AG10803 (cell line): ENCODE results near the gene RIMBP2.
"Not testable (repeated sequence)": the region's sequence is repeated elsewhere in the genome, so short reads cannot be mapped to it uniquely, and the experiment has no call there.

Experiments
- DNase-seq: peaks from one replicate; pipeline ENCODE4 v3.0.0; 2010; ENCODE audit warnings: low read depth
- H3K4me3 ChIP-seq: 2 replicates; pipeline ENCODE4 v1.5.1; 2011; ENCODE audit warnings: mild to moderate bottlenecking, low read length, control low read depth
- TF ChIP-seq, protein P1 (sequence below): conservative IDR thresholded peaks from 2 replicates; pipeline ENCODE4 v1.5.1; 2011; ENCODE audit warnings: mild to moderate bottlenecking, low read length, control low read depth, inconsistent platforms

Gene RIMBP2

DNA sequence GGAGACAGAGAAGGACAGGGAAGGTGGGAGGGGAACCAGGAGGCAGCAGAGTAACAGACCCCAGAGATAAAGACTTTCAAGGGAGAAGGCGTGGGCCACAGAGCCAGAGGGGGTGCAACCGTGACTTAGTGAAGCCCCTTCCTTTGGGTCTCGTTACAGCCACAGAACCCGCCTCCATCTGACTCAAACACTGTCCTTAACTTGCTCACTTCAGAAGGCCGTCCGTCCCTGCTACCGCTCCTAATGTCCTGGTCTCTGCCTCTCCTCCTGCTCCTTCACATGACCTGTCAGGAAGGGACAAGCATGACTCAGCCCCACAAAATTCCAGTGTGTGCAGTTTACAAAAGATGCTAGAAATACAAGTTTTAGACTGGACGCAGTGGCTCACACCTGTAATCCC, 18.0 kb downstream of the RIMBP2 start:
- TF ChIP-seq, protein P1, sequence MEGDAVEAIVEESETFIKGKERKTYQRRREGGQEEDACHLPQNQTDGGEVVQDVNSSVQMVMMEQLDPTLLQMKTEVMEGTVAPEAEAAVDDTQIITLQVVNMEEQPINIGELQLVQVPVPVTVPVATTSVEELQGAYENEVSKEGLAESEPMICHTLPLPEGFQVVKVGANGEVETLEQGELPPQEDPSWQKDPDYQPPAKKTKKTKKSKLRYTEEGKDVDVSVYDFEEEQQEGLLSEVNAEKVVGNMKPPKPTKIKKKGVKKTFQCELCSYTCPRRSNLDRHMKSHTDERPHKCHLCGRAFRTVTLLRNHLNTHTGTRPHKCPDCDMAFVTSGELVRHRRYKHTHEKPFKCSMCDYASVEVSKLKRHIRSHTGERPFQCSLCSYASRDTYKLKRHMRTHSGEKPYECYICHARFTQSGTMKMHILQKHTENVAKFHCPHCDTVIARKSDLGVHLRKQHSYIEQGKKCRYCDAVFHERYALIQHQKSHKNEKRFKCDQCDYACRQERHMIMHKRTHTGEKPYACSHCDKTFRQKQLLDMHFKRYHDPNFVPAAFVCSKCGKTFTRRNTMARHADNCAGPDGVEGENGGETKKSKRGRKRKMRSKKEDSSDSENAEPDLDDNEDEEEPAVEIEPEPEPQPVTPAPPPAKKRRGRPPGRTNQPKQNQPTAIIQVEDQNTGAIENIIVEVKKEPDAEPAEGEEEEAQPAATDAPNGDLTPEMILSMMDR, result no peak
- H3K4me3 ChIP-seq, result no peak overlapping the region
- no peak for DNase-seq

DNA sequence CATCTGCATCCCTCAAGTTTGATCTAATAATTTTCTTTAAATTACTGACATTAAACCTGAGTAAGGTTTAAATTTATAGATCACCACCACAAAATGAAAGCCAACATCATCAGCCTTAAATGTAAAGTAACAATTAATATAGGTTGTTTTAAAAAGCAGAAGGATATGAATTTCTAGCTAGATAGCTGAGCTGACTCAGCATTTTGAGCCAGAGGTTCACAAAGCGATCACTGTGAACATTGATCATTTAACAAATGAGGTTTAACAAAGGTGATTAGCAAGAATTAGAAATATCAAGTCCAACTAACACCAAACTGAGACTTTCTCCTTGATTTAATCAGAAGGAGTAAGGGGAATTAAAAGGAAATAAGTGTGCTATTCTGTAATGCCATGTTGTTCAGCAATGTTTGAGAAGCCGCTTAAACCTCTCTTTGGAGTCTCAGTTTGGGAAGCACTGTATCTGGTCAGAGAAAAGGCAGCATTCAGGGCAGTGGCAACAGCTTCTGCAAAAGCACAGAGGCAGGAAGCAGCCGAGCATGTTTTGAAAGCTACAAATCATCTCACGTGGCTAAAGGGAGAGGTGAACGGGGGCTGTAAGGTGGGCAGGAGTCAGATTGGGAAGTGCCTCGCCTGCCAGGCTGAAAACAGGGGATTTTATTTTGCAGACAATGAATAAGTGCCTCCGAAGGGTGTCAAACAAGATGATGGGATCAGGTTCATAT, 19.6 kb downstream of the RIMBP2 start:
- no peak overlapping the region for H3K4me3 ChIP-seq
- DNase-seq, result no peak
- TF ChIP-seq, protein P1, result no peak

- TF ChIP-seq, protein P1, result no peak
- no peak overlapping the region for H3K4me3 ChIP-seq
- DNase-seq, result no peak
Observed at GRCh38 chr12:130695061-130695460, 21.0 kb downstream of the RIMBP2 start.

DNA sequence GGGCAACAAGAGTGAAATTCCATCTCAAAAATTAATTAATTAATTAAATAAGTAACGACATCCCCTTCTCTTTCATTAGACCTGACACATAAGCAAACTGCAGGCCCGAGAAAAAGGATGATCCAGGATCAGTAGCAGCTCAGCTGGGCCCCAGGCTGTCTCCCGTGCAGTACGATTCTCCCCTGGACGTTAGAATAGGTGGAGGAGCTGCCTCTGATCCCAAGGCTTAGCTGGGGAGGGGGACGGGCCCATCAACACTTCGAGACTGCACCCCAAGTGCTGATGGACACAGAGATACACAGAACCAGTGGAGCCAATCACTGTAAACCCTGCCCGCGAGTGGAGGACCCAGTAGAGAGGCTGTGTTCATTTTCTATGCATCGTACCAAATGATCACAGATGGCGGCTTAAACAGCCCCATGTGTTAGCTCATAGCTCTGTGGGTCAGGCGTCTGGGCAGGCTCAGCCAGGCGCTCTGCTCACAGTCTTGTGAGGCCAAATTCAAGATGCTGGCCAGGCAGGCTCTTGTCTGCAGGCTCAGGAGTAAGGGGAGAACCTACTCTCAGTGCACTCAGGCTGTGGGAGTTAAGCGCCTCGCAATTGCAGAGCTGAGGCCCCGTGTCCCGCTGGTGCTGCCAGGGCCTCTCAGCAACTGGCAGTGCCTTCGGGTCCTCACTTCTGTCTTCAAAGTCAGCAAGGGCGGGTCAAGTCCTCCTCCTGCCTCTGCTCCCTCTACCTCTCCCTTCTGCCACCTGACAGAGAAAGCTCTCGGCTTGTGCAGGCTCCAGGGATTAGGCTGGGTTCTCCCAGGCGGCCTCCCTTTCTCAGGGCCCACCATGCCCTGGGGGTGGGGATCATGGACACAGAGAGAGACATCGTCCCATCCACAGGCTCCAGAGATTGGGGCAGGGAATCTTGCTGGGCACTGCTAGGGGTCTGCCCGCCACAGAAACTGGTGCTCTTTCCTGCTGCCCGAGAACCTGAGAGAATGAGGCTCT, 26.4 kb downstream of the RIMBP2 start:
- H3K4me3 ChIP-seq, result no peak overlapping the region
- TF ChIP-seq, protein P1, result no peak
- no peak for DNase-seq

- not testable (repeated sequence) for H3K4me3 ChIP-seq, DNase-seq
Observed at GRCh38 chr12:130688999-130689398, 27.1 kb downstream of the RIMBP2 start.

DNA sequence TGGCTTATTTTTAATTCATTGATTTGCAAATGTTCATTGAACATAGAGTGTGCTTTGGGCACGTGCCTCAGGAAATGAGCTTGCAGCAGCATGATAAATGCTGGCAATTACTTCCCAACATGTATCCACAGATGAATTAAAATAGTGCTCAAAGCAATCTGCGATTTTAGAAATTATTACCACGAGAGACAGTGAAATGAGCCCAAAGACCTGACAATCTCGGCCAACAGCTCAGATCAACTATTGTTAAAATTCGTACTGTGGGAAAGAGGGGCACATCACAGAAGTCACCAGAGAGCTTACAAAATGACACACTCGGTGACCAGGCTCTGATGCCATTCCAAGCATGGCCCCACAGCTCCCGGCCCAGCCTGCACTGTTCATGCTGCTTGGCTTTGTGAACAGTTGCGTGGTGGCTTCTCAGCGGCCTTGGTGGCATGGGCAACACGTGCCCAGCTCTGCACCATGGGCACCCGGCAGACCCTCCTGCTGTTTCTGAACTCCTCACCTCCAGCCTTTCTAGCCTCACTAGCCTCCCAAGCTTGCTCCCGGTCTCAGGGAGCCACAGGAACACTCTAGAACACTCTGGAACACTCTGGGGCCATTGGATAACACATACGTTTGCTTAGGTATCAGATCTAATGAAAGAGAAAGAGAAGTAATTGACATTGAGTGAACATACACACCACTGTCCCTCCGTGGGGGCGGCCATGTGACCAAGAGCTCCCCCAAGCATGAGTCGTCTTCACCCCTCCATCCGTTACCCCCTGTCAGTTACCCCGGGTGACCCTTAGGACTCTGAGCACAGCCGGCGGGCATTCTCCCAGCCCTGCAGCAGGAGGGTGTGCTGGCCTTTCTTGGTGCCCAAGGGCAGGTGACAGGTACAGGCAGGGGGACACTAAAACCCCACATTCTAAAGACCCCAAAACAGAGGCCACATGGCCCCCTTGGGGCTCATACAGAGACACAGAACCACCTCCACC, 28.0 kb downstream of the RIMBP2 start:
- H3K4me3 ChIP-seq, result no peak overlapping the region
- no peak for DNase-seq
- TF ChIP-seq, protein P1, result no peak

DNA sequence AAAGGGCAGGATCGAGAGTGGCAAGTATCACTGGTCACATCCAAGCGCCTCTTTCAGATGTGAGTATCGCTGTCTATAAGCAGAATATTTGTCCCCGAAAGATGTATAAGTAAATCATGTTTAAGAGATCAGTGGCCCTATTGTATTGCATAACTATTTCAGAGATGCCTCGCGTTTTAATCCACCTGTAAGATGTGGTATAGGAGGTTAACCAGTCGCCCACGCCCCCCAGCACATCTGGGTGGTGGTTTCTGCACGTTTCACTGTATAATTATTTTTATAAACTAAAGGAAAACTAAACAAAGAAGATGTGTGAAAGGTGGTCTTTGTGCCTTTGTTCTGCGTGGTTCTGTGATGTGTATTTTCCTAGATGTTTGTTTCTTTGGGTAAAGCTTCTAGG, 28.9 kb downstream of the RIMBP2 start:
- no peak for DNase-seq
- TF ChIP-seq, protein P1, result no peak
- no peak overlapping the region for H3K4me3 ChIP-seq
